Keratinocyte (primary cell): ENCODE measurements around the gene CRB2. TPM values are rescaled to one million over a fixed set of nuclear protein-coding genes. Genes with fewer than 3 reads are reported as not detected.

Experiments used
- DNase-seq: peaks from one replicate; pipeline ENCODE4 v3.0.0-alpha.2; 2011; ENCODE audit warnings: low read depth, missing footprints, low spot score
- FAIRE-seq: peaks from 2 replicates; lab custom pipeline; 2011; peaks lifted over from hg19 to GRCh38; lab: Jason Lieb, UNC
- H2AFZ ChIP-seq: 2 replicates; pipeline ENCODE4 v1.6.0; 2012; ENCODE audit warnings: low read length, control low read depth, inconsistent platforms; ENCODE audit not compliant: control insufficient read depth
- H3K27ac ChIP-seq: 2 replicates; pipeline ENCODE4 v1.5.1; 2011; ENCODE audit warnings: low read length; ENCODE audit not compliant: control insufficient read depth, insufficient read depth
- H3K27me3 ChIP-seq: 3 replicates; pipeline ENCODE4 v1.6.0; 2011; ENCODE audit warnings: low read length; ENCODE audit not compliant: control insufficient read depth, insufficient read depth; ENCODE audit errors: extremely low read depth
- H3K36me3 ChIP-seq, 2 experiments: 2 replicates in 1 of 2; 3 replicates in 1 of 2; pipeline ENCODE4 v1.5.1; 2011; ENCODE audit warnings: low read length in 2 of 2, mild to moderate bottlenecking in 1 of 2; ENCODE audit not compliant: control insufficient read depth in 2 of 2, insufficient read depth in 2 of 2; ENCODE audit errors: extremely low read depth in 1 of 2
- H3K4me1 ChIP-seq: 3 replicates; pipeline ENCODE4 v1.5.1; 2011; ENCODE audit warnings: low read length; ENCODE audit not compliant: control insufficient read depth, insufficient read depth; ENCODE audit errors: extremely low read depth
- H3K4me2 ChIP-seq: 3 replicates; pipeline ENCODE4 v1.6.0; 2011; ENCODE audit warnings: low read depth, low read length; ENCODE audit not compliant: control insufficient read depth, insufficient read depth; ENCODE audit errors: extremely low read depth
- H3K4me3 ChIP-seq, 3 experiments: fragments of 200-600 bp in 1 of 3; sonication (generic) in 1 of 3; 2 replicates in 2 of 3; 3 replicates in 1 of 3; pipeline ENCODE4 v1.5.1; 2011 to 2016; ENCODE audit warnings: low read length in 3 of 3, mild to moderate bottlenecking in 3 of 3, control low read depth in 2 of 3, inconsistent platforms in 1 of 3, low read depth in 1 of 3, mixed read lengths in 1 of 3, mixed run types in 1 of 3, moderate library complexity in 1 of 3; ENCODE audit not compliant: control insufficient read depth in 2 of 3, insufficient read depth in 2 of 3; ENCODE audit errors: extremely low read depth in 1 of 3
- H3K79me2 ChIP-seq: 2 replicates; pipeline ENCODE4 v1.6.0; 2012; ENCODE audit warnings: low read length; ENCODE audit not compliant: control insufficient read depth, insufficient read depth
- H3K9ac ChIP-seq: 3 replicates; pipeline ENCODE4 v1.6.0; 2011; ENCODE audit warnings: low read length; ENCODE audit not compliant: control insufficient read depth, insufficient read depth; ENCODE audit errors: extremely low read depth
- H3K9me1 ChIP-seq: 3 replicates; pipeline ENCODE4 v1.6.0; 2011; ENCODE audit warnings: low read length; ENCODE audit not compliant: control insufficient read depth, insufficient read depth; ENCODE audit errors: extremely low read depth
- H3K9me3 ChIP-seq: 2 replicates; pipeline ENCODE4 v1.5.1; 2012; ENCODE audit warnings: low read depth, low read length; ENCODE audit not compliant: control insufficient read depth
- H4K20me1 ChIP-seq: 3 replicates; pipeline ENCODE4 v1.6.0; 2011; ENCODE audit warnings: low read length; ENCODE audit not compliant: control insufficient read depth, insufficient read depth; ENCODE audit errors: extremely low read depth
- CTCF ChIP-seq, 3 experiments: IDR thresholded peaks in 1 of 3; conservative IDR thresholded peaks in 1 of 3; optimal IDR thresholded peaks in 1 of 3; 2 replicates in 2 of 3; 3 replicates in 1 of 3; pipeline versions ENCODE3 to v1.5.1; 2011; ENCODE audit warnings: low read length in 3 of 3, mild to moderate bottlenecking in 3 of 3, moderate library complexity in 2 of 3, control low read depth in 1 of 3, inconsistent platforms in 1 of 3; ENCODE audit not compliant: insufficient read depth in 2 of 3; ENCODE audit errors: extremely low read depth in 1 of 3
- EZH2 ChIP-seq: IDR thresholded peaks from one replicate; pipeline ENCODE4 v1.6.1; 2012; ENCODE audit warnings: inconsistent platforms, mild to moderate bottlenecking, low read length, moderate library complexity
- dilution Hi-C: fragments of 300-500 bp; cut with MboI; formaldehyde crosslinking; loops from one replicate; pipeline ENCODE4 v1.7.0; 2020; ENCODE audit warnings: low sequenced_read_pairs; ENCODE audit not compliant: extremely low pct_ligation_motif_present
- polyA plus RNA-seq, 5 experiments: library from polyadenylated mRNA; depleted of rRNA in 3 of 5; stranded (reverse) in 3 of 5; stranded (forward) in 1 of 5; unstranded in 1 of 5; fragments of >200 nt; gene quantifications; 1 replicate in 1 of 5; 2 replicates in 3 of 5; 3 replicates in 1 of 5; pipeline versions ENCODE4 v1.2.1 to v1.2.3, GENCODE V29; 2011 to 2012; ENCODE audit warnings: missing spikeins in 2 of 5, low read depth in 1 of 5, low replicate concordance in 1 of 5

The CRB2 gene
- polyA plus RNA-seq, 1 donor (not counting 4 experiments of a cell fraction or from before 2014, with no cell fraction given), result not detected

GRCh38 chr9:123359106-123359505 lies 3.1 kb downstream of the CRB2 start:
- dilution Hi-C loops, result no loop called here
- Histone ChIP-seq H3K9me3 (no peaks in the 10 kb centered on the region), H3K27ac (no peak overlapping the region), H3K9me1 (no peaks in the 10 kb centered on the region), H3K36me3 (no peaks in the 10 kb centered on the region), H3K4me3 (no peak overlapping the region), H3K79me2 (no peaks in the 10 kb centered on the region), H3K4me2 (no peak overlapping the region), H3K4me1 (no peaks in the 10 kb centered on the region), H3K9ac (no peak overlapping the region), H3K27me3 (peaks cover 4% of the 10 kb centered on the region), H4K20me1 (no peaks in the 10 kb centered on the region), H2AFZ (no peak overlapping the region)
- DNase-seq (no peak), FAIRE-seq (no peak)
- TF ChIP-seq EZH2 (no peak), CTCF (optimal IDR thresholded peaks at IDR 0.05 in 1 of 3, IDR thresholded peaks at IDR 0.05 in 1 of 3, conservative IDR thresholded peaks at IDR 0.05 in 1 of 3; ENCODE audit: extremely low read depth in 1 of 3, insufficient read depth in 2 of 3, low read length in 3 of 3) (no peak)

- Histone ChIP-seq H3K9me1 (no peaks in the 10 kb centered on the region), H3K4me2 (no peak overlapping the region), H3K27me3 (peaks cover 4% of the 10 kb centered on the region), H3K27ac (no peak overlapping the region), H3K4me3 (no peak overlapping the region), H3K79me2 (no peaks in the 10 kb centered on the region), H3K36me3 (no peaks in the 10 kb centered on the region), H3K9ac (no peak overlapping the region), H2AFZ (no peak overlapping the region), H3K9me3 (no peaks in the 10 kb centered on the region), H3K4me1 (no peaks in the 10 kb centered on the region), H4K20me1 (no peaks in the 10 kb centered on the region)
- no peak for DNase-seq
- no peak for FAIRE-seq
- dilution Hi-C loops, result no loop called here
- no peak for TF ChIP-seq EZH2
- TF ChIP-seq CTCF (optimal IDR thresholded peaks at IDR 0.05 in 1 of 3, IDR thresholded peaks at IDR 0.05 in 1 of 3, conservative IDR thresholded peaks at IDR 0.05 in 1 of 3; ENCODE audit: extremely low read depth in 1 of 3, insufficient read depth in 2 of 3, low read length in 3 of 3), result no peak
Observed at GRCh38 chr9:123359546-123359945, 3.5 kb downstream of the CRB2 start.
